ENCODE results near the gene MED23.

MED23 gene, protein sequence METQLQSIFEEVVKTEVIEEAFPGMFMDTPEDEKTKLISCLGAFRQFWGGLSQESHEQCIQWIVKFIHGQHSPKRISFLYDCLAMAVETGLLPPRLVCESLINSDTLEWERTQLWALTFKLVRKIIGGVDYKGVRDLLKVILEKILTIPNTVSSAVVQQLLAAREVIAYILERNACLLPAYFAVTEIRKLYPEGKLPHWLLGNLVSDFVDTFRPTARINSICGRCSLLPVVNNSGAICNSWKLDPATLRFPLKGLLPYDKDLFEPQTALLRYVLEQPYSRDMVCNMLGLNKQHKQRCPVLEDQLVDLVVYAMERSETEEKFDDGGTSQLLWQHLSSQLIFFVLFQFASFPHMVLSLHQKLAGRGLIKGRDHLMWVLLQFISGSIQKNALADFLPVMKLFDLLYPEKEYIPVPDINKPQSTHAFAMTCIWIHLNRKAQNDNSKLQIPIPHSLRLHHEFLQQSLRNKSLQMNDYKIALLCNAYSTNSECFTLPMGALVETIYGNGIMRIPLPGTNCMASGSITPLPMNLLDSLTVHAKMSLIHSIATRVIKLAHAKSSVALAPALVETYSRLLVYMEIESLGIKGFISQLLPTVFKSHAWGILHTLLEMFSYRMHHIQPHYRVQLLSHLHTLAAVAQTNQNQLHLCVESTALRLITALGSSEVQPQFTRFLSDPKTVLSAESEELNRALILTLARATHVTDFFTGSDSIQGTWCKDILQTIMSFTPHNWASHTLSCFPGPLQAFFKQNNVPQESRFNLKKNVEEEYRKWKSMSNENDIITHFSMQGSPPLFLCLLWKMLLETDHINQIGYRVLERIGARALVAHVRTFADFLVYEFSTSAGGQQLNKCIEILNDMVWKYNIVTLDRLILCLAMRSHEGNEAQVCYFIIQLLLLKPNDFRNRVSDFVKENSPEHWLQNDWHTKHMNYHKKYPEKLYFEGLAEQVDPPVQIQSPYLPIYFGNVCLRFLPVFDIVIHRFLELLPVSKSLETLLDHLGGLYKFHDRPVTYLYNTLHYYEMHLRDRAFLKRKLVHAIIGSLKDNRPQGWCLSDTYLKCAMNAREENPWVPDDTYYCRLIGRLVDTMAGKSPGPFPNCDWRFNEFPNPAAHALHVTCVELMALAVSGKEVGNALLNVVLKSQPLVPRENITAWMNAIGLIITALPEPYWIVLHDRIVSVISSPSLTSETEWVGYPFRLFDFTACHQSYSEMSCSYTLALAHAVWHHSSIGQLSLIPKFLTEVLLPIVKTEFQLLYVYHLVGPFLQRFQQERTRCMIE (N-terminal part only)

DNA sequence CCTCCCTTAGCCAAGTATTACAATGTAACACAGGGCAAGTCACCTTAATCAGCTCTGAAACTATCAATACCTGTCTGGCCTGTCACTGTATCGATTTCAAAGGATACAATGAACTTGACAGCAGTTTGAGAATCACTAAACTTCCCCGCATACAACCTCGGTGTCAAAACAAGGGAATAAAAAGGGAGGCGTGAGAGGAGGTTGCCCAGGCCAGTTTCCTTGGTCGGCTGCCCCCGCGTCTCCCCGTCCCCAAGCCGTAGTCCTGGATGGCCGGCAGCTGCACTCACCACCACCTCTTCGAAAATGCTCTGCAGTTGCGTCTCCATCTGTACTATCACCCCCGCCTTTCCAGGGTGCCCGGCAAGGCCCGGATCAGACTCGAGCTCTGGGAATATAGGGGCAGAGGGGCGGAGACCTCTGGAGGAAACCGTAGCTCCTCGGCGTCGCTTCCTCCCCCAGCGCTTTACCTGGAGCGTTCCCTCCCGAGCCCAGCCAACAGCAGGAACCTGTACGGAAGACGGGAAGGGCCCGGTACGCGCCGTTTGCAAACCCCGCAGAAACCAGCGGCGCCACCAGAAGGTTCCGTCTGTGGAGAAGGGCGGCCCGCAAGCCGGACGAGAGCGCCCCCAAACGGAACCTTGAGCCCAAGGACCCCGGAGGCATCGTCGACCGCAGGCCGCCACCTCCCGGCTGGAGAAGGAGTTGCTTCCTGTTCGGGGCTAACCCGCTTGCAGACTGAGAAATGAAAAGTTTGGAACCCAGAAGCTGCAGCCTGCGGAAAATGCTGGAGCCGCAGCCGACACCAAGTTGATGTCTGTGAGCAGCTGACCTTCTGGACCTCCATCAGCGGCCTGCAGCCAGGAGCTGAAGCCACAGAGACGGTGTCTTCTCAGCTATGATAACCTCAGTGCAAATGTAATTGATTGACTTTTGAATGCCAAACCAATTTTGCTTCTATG is at the start of gene MED23:
MED23 (minus strand) TSS at position 519 of the 959 bp plus-strand sequence; CDS start at position 326, 193 bp downstream.
- DNase-seq = peak; percentile 92

DNA sequence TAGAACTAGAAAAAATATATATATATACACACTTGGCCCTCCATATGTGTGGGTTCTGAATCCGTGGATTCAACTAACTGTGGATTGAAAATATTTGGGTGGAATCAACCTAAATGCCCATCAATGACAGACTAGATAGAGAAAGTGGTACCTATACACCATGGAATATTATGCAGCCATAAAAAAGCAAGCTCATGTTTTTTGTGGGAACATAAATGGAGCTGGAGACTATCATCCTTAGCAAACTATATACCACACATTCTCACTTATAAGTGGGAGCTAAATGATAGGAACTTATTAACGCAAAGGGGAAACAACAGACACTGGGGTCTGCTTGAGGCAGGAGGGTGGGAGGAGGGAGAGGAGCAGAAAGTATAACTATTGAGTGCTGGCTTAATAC is 45.1 kb upstream of the MED23 start:
- DNase-seq = no peak

DNA sequence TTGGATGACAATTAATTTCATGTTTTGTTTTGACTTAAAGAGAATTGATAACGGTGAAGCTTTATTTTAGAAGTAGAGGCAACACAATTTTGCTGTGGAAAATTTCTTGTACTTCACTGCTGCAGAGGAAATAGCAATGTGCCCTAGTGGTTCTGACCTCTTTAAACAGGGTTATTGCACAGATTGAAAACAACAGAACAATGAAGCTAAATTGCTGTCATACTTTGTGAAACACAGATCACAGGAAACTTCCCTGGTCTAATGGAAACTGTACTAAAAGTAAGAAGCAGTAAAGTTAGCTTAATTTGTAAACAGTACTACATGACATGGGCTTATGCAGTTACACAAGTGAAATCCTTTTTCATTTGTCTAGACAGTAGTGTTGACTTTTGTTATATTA is 41.8 kb upstream of the MED23 start:
- no peak for DNase-seq

DNA sequence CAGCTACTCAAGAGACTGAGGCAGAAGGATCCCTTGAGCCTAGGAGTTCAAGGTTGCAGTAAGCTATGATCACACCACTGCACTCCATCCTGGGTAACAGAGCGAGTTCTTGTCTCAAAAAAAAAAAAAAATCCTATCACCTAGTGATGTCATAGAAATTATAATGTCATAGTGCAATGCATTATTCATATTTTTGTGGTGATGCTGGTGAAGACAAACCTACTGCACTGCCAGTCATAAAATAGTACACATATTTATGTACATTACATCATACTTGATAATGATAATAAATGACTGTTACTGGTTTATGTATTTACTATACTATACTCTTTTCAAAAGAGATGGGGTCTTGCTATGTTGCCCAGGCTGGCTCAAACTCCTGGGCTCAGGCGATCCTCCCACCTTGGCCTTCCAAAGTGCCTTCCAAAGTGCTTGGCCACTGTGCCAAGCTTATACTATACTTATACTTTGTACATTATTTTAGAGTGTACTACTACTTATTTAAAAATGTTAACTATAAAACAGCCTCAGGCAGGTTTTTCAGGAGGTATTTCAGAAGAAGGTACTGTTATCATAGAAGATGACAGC is 35.6 kb upstream of the MED23 start:
- DNase-seq = no peak

DNA sequence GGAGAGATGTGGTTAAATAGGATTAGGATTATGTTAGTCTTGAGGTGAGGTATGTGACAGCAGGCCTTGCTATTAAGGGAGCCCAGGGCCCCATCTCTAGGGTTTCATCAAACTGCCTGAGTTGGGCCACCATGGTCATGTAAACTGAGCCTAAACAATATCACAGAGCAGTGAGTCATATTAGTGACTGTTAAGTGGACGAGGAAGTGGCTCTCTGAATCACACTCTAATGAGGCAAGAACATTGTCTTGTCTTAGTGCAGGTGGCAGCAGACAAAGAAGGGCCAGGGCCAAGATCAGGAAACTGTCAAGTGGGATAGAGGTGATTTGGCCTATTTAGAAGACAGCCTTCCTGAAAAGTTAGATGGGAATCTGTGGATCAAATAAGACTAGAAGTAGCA is 32.2 kb upstream of the MED23 start:
- DNase-seq = no peak

DNA sequence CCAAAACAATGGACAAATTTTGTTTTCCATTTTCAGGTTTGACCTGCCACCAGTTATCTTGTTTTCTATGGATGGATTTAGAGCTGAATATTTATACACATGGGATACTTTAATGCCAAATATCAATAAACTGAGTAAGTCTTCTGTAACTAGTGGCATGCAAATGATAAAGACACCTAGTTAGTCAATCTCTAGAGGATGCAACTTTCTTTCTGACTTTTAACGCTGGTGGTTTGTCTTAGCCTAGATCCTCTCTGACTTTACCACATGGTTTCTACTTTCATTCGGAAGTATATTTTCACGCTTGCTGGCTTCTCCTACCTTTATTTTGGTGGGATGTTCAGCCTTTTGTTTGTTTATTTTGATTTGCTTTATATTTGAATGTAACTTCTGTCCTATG is 30.2 kb upstream of the MED23 start:
- DNase-seq = no peak

DNA sequence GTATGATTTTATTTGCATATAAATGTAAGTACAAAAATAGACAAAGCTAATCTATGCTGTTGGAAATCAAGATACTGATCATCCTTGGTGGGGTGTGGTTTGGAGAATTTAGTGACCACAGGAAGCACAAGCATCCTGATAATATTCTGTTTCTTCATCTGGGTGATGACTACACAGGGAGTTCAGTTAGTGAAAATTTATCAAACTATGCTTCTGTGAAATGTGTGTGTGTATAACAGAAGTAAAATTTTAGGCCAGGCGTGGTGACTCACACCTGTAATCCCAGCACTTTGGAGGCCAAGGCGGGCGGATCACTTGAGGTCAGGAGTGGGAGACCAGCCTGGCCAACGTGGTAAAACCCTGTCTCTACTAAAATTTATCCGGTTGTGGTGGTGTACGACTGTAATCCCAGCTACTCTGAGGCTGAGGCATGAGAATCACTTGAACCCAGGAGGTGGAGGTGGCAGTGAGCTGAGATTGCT is 29.6 kb upstream of the MED23 start:
- peak; percentile 65 for DNase-seq

DNA sequence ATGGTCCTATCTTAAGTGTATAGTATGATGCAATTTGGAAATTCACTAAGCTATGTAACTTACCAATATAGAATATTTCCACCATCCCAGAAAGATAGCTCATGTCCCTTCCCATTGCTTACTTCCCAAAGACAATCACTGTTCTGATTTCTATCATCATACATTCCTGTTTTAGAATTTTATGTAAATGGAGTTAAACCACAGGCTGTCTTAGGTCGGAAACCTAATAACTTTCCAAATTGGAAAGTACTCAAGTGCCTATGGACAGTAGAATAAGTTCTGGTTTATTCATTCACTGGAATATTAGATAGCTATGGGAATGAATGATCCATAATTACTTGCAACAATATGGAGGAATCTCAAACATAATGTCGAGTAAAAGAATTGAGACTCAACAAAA is 29.2 kb upstream of the MED23 start:
- no peak for DNase-seq

DNA sequence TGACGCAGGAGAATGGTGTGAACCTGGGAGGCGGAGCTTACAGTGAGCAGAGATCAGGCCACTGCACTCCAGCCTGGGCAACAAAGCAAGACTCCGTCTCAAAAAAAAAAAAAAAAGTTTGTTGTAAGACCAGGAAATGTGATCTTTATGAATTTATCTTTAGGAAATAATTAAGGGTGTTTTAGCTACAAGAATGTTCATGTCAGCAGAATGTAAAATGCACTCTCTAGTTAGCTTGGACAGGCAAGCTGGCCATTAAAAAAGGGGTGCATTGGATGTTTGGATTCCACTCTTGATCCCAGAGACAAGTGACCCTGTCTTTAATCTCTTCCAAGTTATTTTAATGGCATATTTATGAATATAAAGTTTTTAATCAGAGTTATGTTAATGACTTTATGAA is 28.6 kb upstream of the MED23 start:
- no peak for DNase-seq

DNA sequence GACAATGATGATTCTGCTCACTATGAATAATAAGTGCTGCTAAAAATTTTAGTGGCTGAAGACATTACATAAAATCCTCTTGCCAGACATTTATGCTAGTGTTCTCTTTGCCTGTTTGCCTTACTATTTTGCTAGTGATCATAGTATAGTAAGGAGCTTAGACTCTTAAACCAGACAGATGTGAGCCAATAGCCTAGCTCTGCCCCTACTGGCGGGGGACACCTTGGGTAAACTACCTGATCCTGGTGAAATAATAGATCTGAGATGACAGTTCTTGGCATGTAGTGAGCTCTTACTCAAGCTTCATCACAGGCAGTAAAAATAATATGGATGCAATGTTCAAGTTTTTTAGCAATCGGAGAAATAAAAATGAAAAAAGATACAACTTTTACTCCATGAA is 27.9 kb upstream of the MED23 start:
- DNase-seq = no peak

DNA sequence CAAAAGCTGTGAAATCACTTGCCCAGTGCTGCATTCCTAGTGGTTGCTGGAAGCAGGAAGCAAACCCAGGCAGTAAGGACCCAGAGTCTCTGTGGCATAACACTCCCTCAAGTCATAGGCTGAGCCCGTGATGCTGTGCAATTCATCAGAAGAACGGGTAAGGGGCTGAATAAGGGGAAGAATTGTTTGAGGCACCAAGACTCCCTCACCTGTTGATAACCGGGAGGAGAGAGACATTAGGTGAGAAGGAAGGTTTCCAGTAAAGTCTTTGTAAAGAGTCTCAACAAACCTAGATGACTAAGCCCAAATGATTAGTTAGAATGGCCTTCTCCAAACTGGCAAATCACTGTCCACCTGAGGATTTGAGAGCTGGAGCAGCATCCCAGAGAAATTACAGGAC is 27.3 kb upstream of the MED23 start:
- no peak for DNase-seq

DNA sequence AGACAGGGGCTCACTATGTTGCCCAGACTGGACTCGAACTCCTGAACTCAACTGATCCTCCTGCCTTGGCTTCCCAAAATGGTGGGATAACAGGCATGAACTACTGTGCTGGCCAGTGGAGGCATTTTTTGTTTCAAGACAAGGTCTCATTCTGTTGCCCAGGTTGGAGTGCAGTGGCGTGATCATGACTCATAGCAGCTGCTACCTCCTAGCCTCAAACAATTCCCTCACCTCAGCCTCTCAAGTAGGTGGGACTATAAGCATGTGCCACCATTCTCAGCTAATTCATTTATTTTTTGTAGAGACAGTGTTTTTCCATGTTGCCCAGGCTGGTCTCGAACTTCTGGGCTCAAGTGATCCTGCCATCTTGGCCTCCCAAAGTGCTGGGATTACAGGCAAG is 26.3 kb upstream of the MED23 start:
- DNase-seq = no peak

DNA sequence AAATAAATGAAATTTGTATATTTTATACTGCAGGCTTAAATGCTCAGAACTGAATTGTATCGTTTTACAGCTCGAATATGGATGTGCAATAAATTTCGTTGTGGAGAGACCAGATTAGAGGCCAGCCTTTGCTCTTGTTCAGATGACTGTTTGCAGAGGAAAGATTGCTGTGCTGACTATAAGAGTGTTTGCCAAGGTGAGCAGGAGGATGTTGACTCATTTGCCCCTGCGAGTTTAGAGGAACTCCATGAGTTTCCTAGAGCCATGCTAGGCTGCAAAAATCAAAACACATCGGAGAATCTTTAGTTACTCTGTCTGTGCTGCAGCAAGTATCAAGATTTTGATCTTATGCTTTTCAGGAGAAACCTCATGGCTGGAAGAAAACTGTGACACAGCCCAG is 24.4 kb upstream of the MED23 start:
- peak; percentile 3 for DNase-seq

DNA sequence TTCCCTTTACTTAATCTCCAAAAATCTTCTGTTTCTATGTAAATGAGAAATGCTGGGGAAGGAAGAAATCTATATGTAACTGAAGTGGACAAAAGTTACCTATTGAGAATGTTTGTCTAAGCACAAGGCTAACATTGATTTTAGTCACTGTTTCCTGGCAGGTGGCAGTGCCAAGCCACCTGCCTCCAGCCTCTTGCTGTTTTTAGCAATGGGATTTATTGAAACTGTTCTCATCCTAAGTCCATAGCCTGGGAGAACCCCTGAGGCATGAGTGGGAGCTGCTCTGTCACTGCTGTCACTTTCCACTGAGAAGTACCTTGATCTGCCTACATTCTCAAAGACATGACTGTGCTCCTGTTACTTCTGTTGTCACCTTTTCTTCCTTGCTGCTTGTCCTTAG is 23.7 kb upstream of the MED23 start:
- no peak for DNase-seq

DNA sequence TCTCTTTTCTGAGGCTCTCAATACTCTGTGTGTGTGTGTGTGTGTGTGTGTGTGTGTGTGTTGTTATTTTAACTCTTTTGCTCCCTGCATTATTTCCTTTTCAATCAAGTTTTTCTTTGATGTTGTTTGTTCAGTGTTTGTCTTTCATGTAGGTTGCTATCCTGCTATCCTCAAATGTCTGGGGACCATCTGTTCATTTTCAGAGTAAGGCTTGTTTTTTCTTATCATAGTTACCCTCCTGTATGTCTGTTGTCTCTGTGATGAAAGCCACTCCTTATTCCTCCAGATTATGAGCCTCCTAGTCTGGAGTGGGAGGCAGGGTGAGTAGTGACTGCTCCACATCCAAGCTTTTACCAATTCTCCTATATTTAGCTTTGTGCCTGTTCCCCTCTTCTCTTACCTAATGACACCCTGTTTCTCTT is 18.2 kb upstream of the MED23 start:
- DNase-seq = no peak

DNA sequence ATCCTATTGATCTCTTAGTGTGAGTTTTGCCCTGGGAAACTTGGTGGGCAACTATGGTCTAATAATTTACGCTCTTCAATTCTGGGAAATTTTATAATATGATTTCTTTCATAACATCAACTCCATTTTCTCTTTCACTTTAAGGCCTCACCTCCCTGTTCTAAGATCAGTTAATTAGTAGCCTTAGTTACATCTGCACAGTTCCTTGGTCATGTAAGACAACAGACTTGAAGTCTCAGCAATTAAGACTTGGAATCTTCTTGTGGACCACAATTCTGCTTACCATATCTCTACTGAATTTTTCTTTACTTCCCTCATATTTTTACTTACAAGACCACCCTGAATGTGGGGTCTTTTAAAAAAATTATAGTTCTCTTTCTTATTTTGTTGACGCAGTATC is 17.8 kb upstream of the MED23 start:
- DNase-seq = no peak

DNA sequence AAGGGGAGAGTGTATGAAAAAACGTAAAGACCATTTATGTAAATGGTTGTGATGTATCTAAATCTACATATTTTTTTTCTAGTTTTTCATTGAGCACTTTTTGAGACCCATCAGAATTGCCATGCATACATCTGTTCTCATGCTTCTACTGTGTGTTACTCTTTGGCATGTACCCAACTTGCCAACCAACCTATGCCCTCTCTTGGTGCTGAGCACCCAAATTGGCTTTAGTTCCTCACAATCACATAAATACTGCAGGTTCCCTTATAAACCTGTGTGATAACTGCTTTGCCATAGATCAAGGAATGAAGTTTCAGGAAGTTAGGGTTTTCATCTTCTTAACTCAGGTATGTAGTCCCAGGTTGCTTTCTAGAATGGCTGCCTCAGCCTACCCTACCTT is 16.9 kb upstream of the MED23 start:
- DNase-seq = no peak

DNA sequence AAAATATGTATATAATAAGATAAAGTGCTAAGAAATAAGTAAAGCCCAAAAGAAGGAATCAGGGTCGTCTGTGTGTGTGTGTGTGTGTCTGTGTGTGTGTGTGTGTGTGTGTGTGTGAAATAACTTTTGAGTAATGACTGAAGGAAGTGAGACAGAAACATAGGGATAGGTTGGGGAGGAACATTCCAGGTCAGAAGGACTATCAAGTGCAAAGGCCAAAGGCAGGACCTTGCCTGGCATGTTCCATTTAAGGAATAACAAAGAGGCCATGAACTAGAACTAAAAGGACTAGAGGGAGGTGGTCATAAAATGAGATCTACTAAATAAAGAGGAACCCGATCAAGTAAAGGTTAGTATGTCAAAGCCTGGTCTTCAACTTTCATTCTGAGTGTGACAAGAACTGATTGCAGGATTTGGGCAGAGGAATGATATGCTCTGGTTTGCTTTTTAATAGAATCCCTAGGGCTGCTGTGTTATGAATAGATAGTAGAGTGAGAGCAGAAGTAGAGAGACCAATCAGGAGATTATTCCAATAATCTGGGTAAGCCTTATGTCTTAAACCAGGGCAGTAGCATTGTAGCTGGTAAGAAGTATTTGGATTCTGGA is 15.9 kb upstream of the MED23 start:
- no peak for DNase-seq

DNA sequence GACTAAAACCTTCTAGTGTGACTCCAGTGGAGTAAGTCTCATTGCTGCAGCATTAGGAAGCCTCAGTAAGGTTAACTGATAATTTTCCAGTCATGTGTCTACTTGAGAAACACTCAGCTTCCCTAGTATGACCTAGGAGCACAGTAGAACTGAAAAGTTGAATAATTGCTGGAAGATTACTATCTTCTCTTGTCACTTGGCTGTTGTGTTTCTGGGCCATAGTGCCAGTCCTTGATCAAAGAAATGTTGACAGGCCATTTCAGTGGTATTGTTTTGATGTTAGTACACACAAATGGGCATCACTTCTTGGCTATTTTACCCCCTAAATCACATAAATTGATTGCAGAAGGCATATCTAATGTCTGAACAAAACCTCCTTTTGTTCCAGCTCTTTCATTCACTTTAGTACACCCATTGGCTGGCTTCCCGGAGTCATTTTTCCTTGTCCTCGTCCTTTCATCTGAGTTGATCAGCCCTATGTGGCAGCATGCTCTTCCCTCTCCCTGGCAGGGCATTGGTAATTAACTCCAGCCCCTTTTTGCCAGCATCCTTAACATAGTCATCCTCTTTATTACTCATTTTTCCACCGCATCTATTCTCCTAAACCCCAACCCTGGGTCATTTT is 15.1 kb upstream of the MED23 start:
- no peak for DNase-seq

DNA sequence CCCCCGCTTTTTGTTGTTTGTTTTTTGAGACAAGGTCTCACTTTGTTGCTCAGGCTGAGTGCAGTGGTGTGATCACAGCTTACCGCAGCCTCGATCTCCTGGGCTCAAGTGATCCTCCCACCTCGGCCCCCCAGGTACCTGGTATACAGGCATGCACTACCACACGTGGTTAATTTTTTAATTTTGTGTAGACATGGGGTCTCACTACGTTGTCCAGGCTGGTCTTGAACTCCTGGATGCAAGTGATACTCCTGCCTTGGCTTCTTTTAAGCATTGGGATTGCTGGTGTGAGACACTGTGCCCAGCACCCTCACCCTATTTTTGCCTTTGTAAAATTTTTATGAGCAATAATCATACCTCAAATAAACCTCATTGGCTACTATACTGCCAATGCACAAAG is 14.5 kb upstream of the MED23 start:
- DNase-seq = no peak

DNA sequence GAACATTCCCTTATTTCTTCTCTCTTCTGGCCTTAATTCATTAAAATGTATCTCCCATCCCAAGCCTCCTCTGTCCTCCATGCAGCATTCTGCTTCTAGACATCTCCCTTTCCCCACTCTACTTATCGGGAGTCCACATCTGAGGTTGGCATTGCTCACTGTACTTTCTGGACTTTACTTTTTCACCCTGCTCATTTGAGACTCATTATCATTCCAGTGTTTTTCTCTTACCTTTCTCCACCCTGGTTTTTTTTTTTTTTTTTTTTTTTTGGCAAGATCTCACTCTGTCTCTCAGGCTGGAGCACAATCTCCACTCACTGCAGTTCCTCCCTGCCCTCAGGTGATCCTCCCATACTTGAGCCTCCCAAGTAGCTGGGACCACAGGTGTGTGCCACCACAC is 13.5 kb upstream of the MED23 start:
- no peak for DNase-seq

All from fibroblast of upper back skin (primary cell).